Endothelial cell of umbilical vein (primary cell): ENCODE data around the gene CRHR2. TPM values are rescaled to one million over a fixed set of nuclear protein-coding genes. Genes with fewer than 3 reads are reported as not detected.

Source experiments
- BruUV-seq: library from RNA; stranded (reverse); fragments of 400-500 nt; replicated peaks from 2 replicates; lab custom pipeline; 2021; lab: Mats Ljungman, UMichigan
- CTCF ChIA-PET: fragments of 300-600, 350-600 bp; sonication (Branson Sonifier 250); formaldehyde crosslinking; loops from one replicate; lab custom pipeline; 2021; ENCODE audit warnings: antibody characterized with exemption, inconsistent platforms; lab: Charles Lee
- POLR2A ChIA-PET: fragments of 300-600, 350-600 bp; sonication (Branson Sonifier 250); formaldehyde crosslinking; loops from one replicate; lab custom pipeline; 2021; ENCODE audit warnings: antibody characterized with exemption, inconsistent platforms; lab: Charles Lee
- DNase-seq: peaks from one replicate; pipeline ENCODE4 v3.0.0-alpha.2; 2011; ENCODE audit warnings: low read depth, low spot score
- FAIRE-seq: peaks from 2 replicates; lab custom pipeline; 2011; peaks lifted over from hg19 to GRCh38; lab: Jason Lieb, UNC
- H2AFZ ChIP-seq: 2 replicates; pipeline ENCODE4 v1.6.0; 2012; ENCODE audit warnings: low read depth, low read length, control low read depth, inconsistent platforms
- H3K27ac ChIP-seq: 2 replicates; pipeline ENCODE4 v1.5.1; 2011; ENCODE audit warnings: low read depth, mild to moderate bottlenecking, control low read depth, low read length, moderate library complexity; ENCODE audit not compliant: insufficient read depth
- H3K27me3 ChIP-seq, 2 experiments: 2 replicates each; pipeline versions ENCODE4 v1.6.0 to v1.6.1; 2011; ENCODE audit warnings: low read length in 2 of 2, mixed read lengths in 1 of 2; ENCODE audit not compliant: control insufficient read depth in 2 of 2, insufficient read depth in 2 of 2
- H3K36me3 ChIP-seq, 2 experiments: 2 replicates in 1 of 2; 3 replicates in 1 of 2; pipeline ENCODE4 v1.5.1; 2011; ENCODE audit warnings: low read length in 2 of 2, mild to moderate bottlenecking in 1 of 2, moderate library complexity in 1 of 2; ENCODE audit not compliant: control insufficient read depth in 2 of 2, insufficient read depth in 2 of 2; ENCODE audit errors: extremely low read depth in 1 of 2
- H3K4me1 ChIP-seq: 3 replicates; pipeline ENCODE4 v1.5.1; 2011; ENCODE audit warnings: mild to moderate bottlenecking, low read length; ENCODE audit not compliant: control insufficient read depth, insufficient read depth; ENCODE audit errors: extremely low read depth
- H3K4me2 ChIP-seq: 2 replicates; pipeline ENCODE4 v1.6.1; 2011; ENCODE audit warnings: low read length, control low read depth, mixed read lengths; ENCODE audit not compliant: insufficient read depth
- H3K4me3 ChIP-seq, 3 experiments: fragments of 200-600 bp in 1 of 3; sonication (generic), shearing (Covaris generic) in 1 of 3; replicated peaks in 1 of 3; 2 replicates each; pipeline ENCODE4 v1.5.1; 2011 to 2016; ENCODE audit warnings: control low read depth in 3 of 3, low read length in 3 of 3, mild to moderate bottlenecking in 2 of 3, inconsistent platforms in 1 of 3, low read depth in 1 of 3, moderate library complexity in 1 of 3; ENCODE audit not compliant: insufficient read depth in 1 of 3
- H3K79me2 ChIP-seq: 2 replicates; pipeline ENCODE4 v1.6.0; 2012; ENCODE audit warnings: low read length, inconsistent platforms; ENCODE audit not compliant: control insufficient read depth, insufficient read depth
- H3K9ac ChIP-seq: replicated peaks from 2 replicates; pipeline ENCODE3; 2011; ENCODE audit warnings: low read length, control low read depth; ENCODE audit not compliant: insufficient read depth; ENCODE audit errors: extremely low read depth
- H3K9me1 ChIP-seq: replicated peaks from 3 replicates; pipeline ENCODE4 v1.6.0; 2011; ENCODE audit warnings: mild to moderate bottlenecking, low read length; ENCODE audit not compliant: control insufficient read depth, insufficient read depth; ENCODE audit errors: extremely low read depth
- H3K9me3 ChIP-seq: replicated peaks from 2 replicates; pipeline ENCODE4 v1.5.1; 2012; ENCODE audit warnings: low read length, inconsistent platforms; ENCODE audit not compliant: control insufficient read depth, insufficient read depth
- H4K20me1 ChIP-seq: replicated peaks from 2 replicates; pipeline ENCODE3; 2011; ENCODE audit warnings: mild to moderate bottlenecking, low read length; ENCODE audit not compliant: control insufficient read depth, insufficient read depth; ENCODE audit errors: extremely low read depth
- CTCF ChIP-seq, 2 donors: IDR thresholded peaks; 1 replicate in 1 of 2; 2 replicates in 1 of 2; pipeline ENCODE4 v1.5.1; 2011; ENCODE audit warnings: low read length in 2 of 2, mild to moderate bottlenecking in 2 of 2, moderate library complexity in 2 of 2, control low read depth in 1 of 2, inconsistent platforms in 1 of 2, low read depth in 1 of 2; ENCODE audit not compliant: insufficient read depth in 1 of 2; ENCODE audit errors: extremely low read depth in 1 of 2
- EZH2 ChIP-seq: IDR thresholded peaks from 2 replicates; pipeline ENCODE4 v1.6.1; 2012; ENCODE audit warnings: borderline replicate concordance, low read depth, mild to moderate bottlenecking, moderate library complexity, low read length, inconsistent platforms; ENCODE audit not compliant: severe bottlenecking
- FOS ChIP-seq: IDR thresholded peaks from 2 replicates; pipeline ENCODE4 v1.6.1; 2011; ENCODE audit warnings: mild to moderate bottlenecking, low read length, moderate library complexity, borderline replicate concordance; ENCODE audit not compliant: insufficient read depth
- GATA2 ChIP-seq: IDR thresholded peaks from 2 replicates; pipeline ENCODE4 v1.7.0; 2011; ENCODE audit warnings: low read depth, mild to moderate bottlenecking, moderate library complexity, mixed read lengths, low read length; ENCODE audit not compliant: insufficient read length, insufficient read depth
- JUN ChIP-seq: IDR thresholded peaks from 2 replicates; pipeline ENCODE4 v1.6.1; 2011; ENCODE audit warnings: borderline replicate concordance, low read depth; ENCODE audit not compliant: insufficient read length, insufficient read depth
- MAX ChIP-seq: IDR thresholded peaks from 2 replicates; pipeline ENCODE4 v1.6.1; 2011; ENCODE audit not compliant: insufficient read depth, insufficient read length
- MYC ChIP-seq: IDR thresholded peaks from one replicate; pipeline ENCODE4 v1.6.1; 2011; ENCODE audit warnings: mild to moderate bottlenecking, low read depth, low read length
- POLR2A ChIP-seq: IDR thresholded peaks from 2 replicates; pipeline ENCODE4 v1.6.1; 2012; ENCODE audit warnings: low read depth, mild to moderate bottlenecking, control low read depth, low read length
- POLR2AphosphoS5 ChIP-seq: IDR thresholded peaks from 2 replicates; pipeline ENCODE4 v1.6.1; 2012; ENCODE audit warnings: low read depth, mild to moderate bottlenecking, control low read depth, low read length, moderate library complexity; ENCODE audit not compliant: insufficient read depth
- dilution Hi-C: fragments of 300-500 bp; cut with MboI; formaldehyde crosslinking; loops from one replicate; pipeline ENCODE4 v1.15.0; 2019; ENCODE audit warnings: low sequenced_read_pairs; ENCODE audit not compliant: extremely low pct_ligation_motif_present
- intact Hi-C: fragments of 100-400 bp; cut with micrococcal nuclease; formaldehyde crosslinking; loops from one replicate; pipeline ENCODE4 v1.10.0; 2022
- polyA plus RNA-seq, 4 experiments: library from polyadenylated mRNA; depleted of rRNA in 3 of 4; stranded (reverse) in 3 of 4; unstranded in 1 of 4; fragments of >200 nt; gene quantifications; 2 replicates each; pipeline versions ENCODE4 v1.2.1 to v1.2.3, GENCODE V29; 2011 to 2012; ENCODE audit warnings: missing spikeins in 1 of 4
- total RNA-seq: library from RNA; stranded (reverse); gene quantifications from 2 replicates; pipeline ENCODE4 v1.2.3, GENCODE V29; 2021

Gene CRHR2
- total and polyA plus RNA-seq, 2 donors (not counting 3 experiments of a cell fraction or from before 2014, with no cell fraction given): not detected

GRCh38 chr7:30727061-30727945 lies 45.0 kb upstream of the CRHR2 start:
- dilution Hi-C loops (no loop called here), intact Hi-C loops (no loop called here)
- H3K36me3 ChIP-seq: no peaks in the 10 kb centered on the region
- H3K9me3 ChIP-seq: no peaks in the 10 kb centered on the region
- H3K9me1 ChIP-seq: no peaks in the 10 kb centered on the region
- DNase-seq (no peak), FAIRE-seq (no peak)
- no peak overlapping the region for H3K27ac ChIP-seq
- CTCF ChIA-PET: no interaction called here
- TF ChIP-seq MYC: no peak
- TF ChIP-seq FOS: no peak
- no peak for TF ChIP-seq JUN
- no peak for TF ChIP-seq MAX
- TF ChIP-seq EZH2: no peak
- TF ChIP-seq CTCF (IDR thresholded peaks at IDR 0.05; ENCODE audit: extremely low read depth in 1 of 2, insufficient read depth in 1 of 2, low read depth in 1 of 2, low read length in 2 of 2): no peak
- TF ChIP-seq GATA2: no peak
- no peak for TF ChIP-seq POLR2A
- no peak for TF ChIP-seq POLR2AphosphoS5
- no peak overlapping the region for H3K9ac ChIP-seq
- no peak overlapping the region for H3K4me2 ChIP-seq
- H4K20me1 ChIP-seq: no peaks in the 10 kb centered on the region
- H2AFZ ChIP-seq: no peak overlapping the region
- no peaks in the 10 kb centered on the region for H3K4me1 ChIP-seq
- BruUV-seq: no TSS peak
- H3K4me3 ChIP-seq: no peak overlapping the region
- H3K27me3 ChIP-seq: peaks cover 11 to 15% of the 10 kb centered on the region in 2 experiments
- no peaks in the 10 kb centered on the region for H3K79me2 ChIP-seq
- POLR2A ChIA-PET: no interaction called here
